PC-9 (cell line): ENCODE data around the gene CEP41.

Experiments
- CTCF ChIP-seq: fragments of 200-600 bp; sonication (generic); conservative IDR thresholded peaks from 2 replicates; pipeline ENCODE4 v1.6.1; 2017; ENCODE audit warnings: mixed run types, antibody characterized with exemption, mild to moderate bottlenecking, moderate library complexity
- EZH2 ChIP-seq: fragments of 200-600 bp; sonication (generic); IDR thresholded peaks from 2 replicates; pipeline ENCODE4 v1.8.0; 2017; ENCODE audit warnings: antibody characterized with exemption, low read depth

DNA sequence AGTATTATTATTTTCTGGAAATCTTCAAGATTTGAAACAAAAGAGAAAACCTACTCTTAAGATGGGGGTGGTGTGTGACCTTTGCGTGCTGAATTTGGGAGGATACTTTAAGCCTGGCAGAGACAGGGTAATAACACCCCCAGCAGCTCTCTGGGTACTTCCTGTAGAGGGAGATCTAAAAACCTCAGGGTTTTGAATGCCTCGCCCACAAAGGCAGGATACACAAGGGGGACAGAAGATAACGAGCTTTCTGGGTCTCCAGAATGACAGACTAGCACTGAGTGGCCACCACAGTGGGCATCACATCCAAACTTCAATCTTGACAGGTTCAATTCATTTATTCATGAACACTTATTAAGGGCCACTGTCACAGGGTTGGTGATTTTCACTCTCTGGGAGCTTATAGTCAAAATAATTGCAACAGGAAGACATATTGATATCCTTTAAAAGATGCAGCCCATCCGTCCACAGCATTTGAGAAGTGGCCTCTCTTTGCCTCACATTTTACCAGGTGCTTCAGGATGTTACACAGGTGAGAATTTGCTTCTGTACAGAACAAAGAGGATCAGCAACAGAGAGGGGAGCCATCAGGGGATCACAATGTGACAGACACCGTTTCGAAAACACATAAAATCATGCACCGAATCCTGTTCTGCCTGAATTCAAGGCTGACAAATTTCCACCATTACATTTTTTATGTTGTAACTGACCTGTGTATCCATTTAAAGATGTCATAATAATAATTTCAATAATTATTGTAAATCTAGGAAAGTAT lies 46.2 kb downstream of the CEP41 start:
- TF ChIP-seq CTCF, result no peak
- TF ChIP-seq EZH2, result no peak
